NCI-H2107 treated with DMSO at 0.1 percent for 48 hours (cell line): ENCODE measurements around the gene ELOF1.
"Not testable (repeated sequence)": the region's sequence is repeated elsewhere in the genome, so short reads cannot be mapped to it uniquely, and the experiment has no call there.

Experiments
- DNase-seq: peaks from one replicate; lab custom pipeline; 2025; ENCODE audit not compliant: unreplicated experiment; lab: John Stamatoyannopoulos, UW

ELOF1 gene

DNA sequence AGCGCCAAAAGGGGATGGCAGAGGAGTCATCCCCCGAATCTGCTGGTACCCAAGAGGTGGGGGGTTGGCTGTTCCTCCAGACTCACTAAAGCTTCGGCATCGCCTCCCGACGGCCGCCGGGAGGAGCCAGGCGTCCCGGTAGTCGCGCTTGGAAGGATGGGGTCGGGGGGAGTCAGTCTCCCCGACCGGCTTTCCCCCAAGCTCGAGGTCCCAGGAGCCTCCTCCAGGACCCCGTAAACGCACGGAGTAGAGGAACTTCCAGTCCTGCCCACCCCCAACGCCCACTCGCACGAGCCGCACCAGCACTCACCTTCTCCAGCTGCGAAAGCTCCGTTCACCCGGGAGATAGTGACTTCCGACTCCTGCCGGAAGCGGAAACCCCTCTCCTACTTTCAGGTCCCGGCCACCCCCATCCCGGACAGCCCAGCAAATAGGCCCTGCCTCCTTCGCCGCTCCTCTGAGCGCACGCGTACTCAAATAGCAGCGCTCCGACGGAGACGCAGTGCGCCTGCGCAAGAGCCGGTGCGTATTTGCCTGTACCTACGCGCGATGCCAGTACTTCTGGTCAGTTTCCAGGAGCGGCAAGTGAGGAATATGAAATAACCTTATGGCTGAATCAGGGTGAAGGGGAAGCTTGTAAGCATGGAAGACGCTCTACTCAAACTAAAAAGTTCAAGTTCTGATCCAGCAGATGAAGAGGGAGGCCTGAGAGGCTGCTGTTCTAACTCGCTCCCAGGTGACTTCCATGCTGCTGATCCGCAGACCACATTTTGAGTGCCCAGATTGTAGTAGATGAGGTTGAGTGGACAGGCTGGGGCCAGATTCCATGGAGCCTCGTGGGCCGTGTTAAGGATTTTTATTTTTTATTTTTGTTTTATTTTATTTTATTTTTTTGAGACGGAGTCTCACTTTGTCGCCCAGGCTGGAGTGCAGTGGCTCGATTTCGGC, at the start of gene ELOF1:
Gene ELOF1 (minus strand): TSS at position 350 of the 948 bp plus-strand sequence. CDS start 4,883 bp downstream, outside the sequence.
- DNase-seq = peak; percentile 92

- DNase-seq = no peak
Measured at GRCh38 chr19:11606484-11606883, 47.5 kb upstream of the ELOF1 start.

DNA sequence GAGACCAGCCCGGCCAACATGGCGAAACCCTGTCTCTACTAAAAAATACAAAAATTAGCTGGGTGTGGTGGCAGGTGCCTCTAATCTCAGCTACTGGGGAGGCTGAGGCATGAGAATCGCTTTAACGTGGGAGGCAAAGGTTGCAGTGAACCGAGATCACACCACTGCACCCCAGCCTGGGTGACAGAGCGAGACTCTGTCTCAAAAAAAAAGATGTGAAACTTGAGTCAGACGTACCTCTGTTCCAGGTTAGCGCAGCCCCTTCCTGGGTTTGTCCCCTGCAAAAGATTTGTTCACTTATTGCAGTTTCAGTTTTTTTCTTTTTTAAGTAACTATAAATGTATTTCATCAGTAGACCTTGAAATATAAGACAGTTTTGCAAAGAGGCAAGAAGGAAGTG, 40.7 kb upstream of the ELOF1 start:
- not testable (repeated sequence) for DNase-seq

DNA sequence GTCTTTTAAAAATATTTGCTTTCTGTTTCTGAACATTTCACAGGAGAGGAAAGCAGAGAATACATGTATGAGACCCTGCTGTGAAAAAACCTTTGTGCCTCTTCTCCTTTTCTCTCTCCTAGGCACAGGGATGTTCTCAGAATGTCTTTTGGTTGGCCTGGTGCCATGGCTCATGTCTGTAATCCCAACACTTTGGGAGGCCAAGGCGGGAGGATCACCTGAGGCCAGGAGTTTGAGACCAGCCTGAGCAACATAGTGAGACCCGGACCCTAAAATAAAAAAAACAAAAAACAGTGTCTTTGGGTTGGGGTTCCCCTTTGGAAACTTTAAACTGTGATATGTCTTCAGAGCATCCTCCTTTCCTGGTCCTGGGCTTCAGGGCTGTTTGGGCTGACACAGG, 39.7 kb upstream of the ELOF1 start:
- no peak for DNase-seq

DNA sequence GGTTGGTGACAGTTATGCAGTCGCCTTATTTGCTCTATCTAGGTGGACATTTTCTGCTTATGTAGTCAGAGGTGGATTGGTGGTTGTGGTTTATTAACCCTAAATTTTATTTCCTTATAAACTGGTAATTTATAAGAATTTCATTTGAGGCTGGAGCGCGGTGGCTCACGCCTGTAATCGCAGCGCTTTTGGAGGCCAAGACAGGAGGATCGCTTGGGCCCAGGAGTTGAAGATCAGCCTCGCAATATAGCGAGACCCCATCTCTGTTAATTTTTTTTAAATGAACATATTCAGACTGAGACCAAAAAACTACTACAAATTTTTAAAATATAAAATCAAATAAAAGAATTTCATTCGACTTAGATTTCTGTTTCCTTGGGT, 39.1 kb upstream of the ELOF1 start:
- no peak for DNase-seq

DNA sequence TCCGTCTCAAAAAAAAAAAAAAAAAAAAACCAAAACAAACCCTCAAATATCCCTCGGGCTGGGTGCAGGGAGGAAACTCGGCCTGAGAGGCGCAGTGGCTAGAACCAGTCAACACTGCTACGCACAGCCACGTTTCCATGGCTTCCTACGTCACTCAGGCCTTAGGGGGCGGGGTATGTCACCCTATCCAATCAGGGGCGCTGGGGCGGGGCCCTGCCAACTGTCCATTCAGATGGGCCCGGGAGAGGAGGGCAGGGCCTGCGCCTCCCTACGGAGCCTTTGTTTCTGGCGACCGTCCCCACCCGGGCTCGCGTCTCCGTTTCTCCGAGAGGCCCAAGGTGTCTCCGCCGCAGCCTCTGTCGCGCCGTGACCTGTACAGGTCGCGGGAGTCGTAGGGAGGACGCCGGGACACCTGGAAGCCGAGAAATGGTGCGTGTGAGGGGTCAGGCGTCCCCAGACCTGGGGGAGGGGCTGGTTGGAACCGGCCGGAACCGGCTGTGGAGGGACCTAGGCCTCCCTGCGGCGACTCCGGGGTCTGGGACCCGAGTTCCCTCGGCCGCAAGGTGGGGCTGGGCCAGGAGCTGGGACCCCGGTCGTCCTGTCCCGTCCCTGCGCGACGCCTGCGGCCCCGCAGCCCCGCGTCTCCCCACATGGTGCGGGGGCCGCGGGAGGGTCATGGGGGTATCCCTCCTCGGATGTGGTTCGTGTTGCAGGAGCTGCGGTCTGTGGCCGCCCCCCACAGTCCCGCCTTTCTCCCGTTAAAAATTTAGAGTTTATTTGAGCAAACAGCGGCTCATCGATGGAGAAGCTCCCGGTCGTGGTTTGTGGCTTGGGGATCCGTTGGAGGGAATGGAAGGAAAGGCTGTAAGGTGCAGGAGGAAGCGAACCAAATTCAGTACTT, 38.4 kb upstream of the ELOF1 start, which contains the start of gene ZNF627:
Gene ZNF627 (plus strand): TSS at position 282 of the 901 bp plus-strand sequence. CDS start 145 bp downstream, at position 427.
- DNase-seq = peak; percentile 93

DNA sequence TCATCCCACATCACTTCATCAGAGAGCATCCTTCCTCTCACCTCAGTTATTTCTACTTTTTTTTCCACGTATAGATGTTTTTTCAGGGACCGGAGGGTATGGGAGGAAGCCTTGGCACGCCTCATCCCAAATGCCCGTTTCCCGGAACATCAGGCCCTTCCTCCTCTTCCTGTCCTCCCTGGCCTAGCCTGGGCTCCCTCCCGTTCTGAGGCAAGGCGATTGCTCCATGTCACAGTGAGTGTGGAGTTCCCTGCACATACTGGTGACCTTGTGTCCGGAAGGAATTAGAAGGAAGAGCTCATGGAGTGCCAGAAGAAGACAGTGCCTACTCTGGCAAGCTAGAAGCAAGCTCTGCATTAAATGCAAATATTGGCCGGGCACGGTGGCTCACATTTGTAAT, 37.1 kb upstream of the ELOF1 start:
- no peak for DNase-seq

GRCh38 chr19:11594084-11594483, 35.1 kb upstream of the ELOF1 start:
- DNase-seq = no peak

- DNase-seq = no peak
Measured at GRCh38 chr19:11587975-11588631, 29.1 kb upstream of the ELOF1 start.

DNA sequence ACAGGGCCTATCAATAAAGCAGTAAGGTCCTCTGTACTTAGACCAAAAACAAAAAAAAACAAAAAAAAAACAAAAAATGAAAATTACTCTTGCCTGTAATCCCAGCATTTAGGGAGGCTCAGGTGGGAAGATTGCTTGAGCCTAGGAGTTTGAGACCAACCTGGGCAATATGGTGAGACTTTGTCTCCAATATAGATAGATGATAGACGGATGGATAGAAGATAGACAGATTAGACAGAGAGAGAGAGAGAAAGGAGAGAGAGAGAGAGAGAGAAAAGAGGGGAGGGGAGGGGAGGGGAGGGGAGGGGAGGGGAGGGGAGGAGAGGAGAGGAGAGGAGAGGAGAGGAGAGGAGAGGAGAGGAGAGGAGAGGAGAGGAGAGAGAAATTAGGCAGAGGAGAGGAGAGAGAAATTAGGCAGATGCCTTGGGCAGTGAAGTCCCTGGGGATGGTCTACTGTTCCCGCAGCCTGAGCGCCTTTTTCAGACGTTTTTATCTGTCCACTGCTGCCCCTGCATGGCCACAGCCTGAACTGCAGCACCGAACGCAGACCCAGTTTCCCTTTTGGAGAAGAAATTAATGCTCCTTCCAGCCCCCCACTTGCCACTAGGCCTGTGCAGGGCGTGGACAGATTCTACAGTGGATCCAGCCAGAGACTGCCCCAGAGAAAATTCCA, 28.4 kb upstream of the ELOF1 start:
- peak; percentile 50 for DNase-seq

GRCh38 chr19:11586331-11586730, 27.3 kb upstream of the ELOF1 start:
- no peak for DNase-seq

DNA sequence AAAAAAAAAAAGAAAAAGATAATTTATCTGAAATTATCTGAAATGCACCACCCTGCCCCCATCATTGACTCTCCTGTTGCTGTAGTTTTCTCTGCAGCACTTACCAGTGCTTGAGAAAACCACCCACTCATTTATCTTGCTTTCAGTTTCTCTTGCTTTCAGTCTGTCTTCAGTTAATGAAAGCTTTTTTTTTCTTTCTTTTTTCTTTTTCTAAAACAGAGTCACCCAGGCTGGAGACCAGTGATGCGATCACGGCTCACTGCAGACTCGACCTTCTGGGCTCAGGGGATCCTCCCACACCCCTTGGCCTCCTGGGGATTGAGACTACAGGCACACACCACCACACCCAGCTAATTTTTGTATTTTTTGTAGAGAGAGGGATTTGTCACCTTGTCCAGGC, 22.7 kb upstream of the ELOF1 start:
- DNase-seq = no peak

GRCh38 chr19:11580116-11580515, 21.1 kb upstream of the ELOF1 start:
- no peak for DNase-seq

DNA sequence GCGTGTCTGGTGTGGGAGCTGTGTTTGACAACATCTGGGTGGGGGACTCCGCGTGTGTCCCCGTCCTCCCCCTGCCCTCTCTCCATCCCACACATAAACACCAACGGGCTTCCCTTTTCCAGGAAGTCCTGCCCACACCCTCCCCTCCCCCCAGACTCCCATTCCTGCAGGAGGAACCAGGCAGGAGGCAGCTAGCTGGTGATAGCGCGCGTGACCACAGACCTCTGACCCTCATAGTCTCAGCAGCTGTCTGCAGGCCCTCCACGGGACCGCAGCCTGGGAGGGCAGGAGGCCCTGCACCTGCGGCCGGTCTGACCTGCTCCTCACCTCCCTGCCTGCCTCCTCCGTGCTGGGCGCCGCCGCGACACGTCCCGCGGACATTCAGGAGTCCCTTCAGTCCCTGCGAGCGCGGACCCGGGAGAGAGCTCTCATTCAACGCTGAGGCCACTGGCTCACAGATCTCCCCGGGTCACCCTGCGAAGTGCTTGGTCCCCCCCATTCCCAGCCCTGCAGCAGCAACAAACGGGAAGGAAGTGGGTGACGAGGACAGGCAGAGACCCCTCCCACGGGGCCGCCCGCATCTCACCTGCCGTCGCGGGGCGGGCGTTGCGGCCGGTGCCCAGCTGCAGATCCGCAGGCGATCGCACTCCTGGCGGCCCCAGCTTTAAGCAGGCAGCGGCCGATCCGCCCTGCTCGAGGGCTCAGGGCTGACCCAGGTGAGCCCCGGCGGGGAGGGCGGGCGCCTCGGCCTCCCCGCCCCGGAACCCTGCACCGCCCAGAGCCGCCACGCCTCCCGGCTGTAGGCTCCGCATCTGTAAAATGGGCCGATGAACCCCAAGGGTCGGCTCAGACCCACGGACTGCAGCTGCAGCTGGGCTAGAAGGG, 19.5 kb upstream of the ELOF1 start:
- DNase-seq = no peak

DNA sequence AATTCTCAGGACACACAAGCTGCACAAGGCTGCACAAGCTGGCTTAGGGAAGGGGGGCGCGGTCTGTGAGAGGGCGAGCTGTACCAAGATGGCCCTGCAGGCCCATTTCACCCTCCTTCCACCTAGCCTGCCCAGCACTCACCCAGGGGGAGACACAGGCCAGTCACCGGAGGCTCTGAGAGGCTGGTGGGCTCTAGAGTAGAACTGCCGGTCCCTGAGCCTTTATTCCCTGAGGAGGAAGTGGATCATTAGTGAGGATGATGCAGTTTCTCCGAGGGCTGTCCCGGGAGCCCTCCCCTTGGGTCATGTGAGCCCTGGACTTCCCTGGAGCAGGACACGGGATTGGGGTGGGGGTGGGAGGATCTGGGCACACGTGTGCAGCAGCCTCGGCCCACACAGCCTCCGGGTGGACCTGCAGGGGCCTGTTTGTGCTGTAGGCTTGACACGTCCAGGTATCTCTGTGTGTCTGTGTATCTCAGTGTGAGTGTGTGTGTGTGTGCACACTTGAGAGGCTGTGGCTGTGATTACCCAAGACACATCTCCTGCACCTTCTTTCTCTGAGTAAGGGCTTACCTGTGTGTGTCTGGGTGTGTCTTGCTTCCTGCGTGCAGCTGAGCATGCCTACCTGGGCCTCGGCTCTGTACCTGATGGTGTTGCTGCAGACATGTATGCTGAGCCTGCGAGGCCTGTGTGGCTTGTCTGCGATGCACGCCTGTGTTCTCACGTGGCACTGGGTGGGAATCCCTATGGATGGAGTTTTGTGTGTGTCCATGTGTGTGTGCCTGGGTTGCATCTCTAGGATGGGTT, 18.6 kb upstream of the ELOF1 start, which contains the start of gene ACP5:
Gene ACP5 (minus strand): TSS at position 195 of the 807 bp plus-strand sequence. CDS start 328 bp downstream, outside the sequence.
- DNase-seq = no peak

- DNase-seq = no peak
Measured at GRCh38 chr19:11576227-11576626, 17.2 kb upstream of the ELOF1 start.

GRCh38 chr19:11574689-11575088, 15.7 kb upstream of the ELOF1 start:
- DNase-seq = no peak

DNA sequence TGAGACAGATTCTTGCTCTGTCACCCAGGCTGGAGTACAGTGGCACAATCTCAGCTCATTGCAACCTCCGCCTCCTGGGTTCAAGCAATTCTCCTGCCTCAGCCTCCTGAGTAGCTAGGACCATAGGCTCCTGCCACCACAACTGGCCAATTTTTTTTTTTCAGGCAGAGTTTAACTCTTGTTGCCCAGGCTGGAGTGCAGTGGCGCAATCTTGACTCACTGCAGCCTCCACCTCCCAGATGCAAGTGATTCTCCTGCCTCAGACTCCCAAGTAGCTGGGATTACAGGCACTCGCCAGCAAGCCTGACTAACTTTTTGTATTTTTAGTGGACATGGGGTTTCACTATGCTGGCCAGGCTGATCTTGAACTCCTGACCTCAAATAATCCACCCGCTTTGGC, 14.7 kb upstream of the ELOF1 start:
- not testable (repeated sequence) for DNase-seq

GRCh38 chr19:11573354-11573753, 14.3 kb upstream of the ELOF1 start:
- DNase-seq = not testable (repeated sequence)
